GM12878 (cell line): Measurements from ENCODE around the gene FOXK1.

Experiments
- CTCF ChIP-seq, 3 experiments: IDR thresholded peaks in 2 of 3; conservative IDR thresholded peaks in 1 of 3; 2 replicates each; pipeline ENCODE4 v1.5.1; 2011; ENCODE audit warnings: low read depth in 3 of 3, low read length in 3 of 3, mild to moderate bottlenecking in 3 of 3, control low read depth in 2 of 3, moderate library complexity in 2 of 3, inconsistent platforms in 1 of 3, mixed read lengths in 1 of 3; ENCODE audit not compliant: control insufficient read depth in 2 of 3, insufficient read depth in 1 of 3; ENCODE audit errors: extremely low read depth in 1 of 3
- EZH2 ChIP-seq: IDR thresholded peaks from 2 replicates; pipeline ENCODE4 v1.6.1; 2012; ENCODE audit warnings: low read depth, mild to moderate bottlenecking, control low read depth, inconsistent platforms, low read length, borderline replicate concordance; ENCODE audit not compliant: control insufficient read depth

DNA sequence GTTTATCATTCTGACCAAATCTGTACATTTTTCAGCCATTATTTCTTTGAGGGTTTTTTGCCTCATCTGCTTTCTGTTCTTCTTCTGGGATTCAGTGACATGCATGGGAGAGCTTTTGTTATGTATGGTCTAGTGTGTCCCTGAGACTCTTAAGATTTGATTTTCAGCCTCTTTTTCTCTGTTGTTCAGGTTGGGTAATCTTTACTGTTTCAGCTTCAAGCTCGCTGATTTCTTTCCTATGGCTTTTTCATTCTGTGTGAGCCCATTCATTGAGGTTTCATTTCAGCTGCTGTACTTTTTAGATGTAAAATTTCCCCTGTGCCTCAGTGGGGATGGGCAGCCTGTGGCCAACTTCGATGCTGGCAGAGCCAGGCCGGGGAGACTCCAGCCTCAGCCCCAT is 38.1 kb downstream of the FOXK1 start:
- no peak for TF ChIP-seq CTCF (IDR thresholded peaks at IDR 0.05 in 2 of 3, conservative IDR thresholded peaks at IDR 0.05 in 1 of 3; ENCODE audit: control insufficient read depth in 2 of 3, extremely low read depth in 1 of 3, insufficient read depth in 1 of 3, low read depth in 3 of 3, low read length in 3 of 3)
- no peak for TF ChIP-seq EZH2
